ENCODE measurements around the gene MGAT1. TPM values are rescaled to one million over a fixed set of nuclear protein-coding genes. Genes with fewer than 3 reads are reported as not detected.
A peak's percentile ranks its signal among the peaks of the same experiment; 100 is the strongest.

The MGAT1 gene
- total RNA-seq, 4 donors from 2014 or later = 121 to 154 (median 138) TPM

DNA sequence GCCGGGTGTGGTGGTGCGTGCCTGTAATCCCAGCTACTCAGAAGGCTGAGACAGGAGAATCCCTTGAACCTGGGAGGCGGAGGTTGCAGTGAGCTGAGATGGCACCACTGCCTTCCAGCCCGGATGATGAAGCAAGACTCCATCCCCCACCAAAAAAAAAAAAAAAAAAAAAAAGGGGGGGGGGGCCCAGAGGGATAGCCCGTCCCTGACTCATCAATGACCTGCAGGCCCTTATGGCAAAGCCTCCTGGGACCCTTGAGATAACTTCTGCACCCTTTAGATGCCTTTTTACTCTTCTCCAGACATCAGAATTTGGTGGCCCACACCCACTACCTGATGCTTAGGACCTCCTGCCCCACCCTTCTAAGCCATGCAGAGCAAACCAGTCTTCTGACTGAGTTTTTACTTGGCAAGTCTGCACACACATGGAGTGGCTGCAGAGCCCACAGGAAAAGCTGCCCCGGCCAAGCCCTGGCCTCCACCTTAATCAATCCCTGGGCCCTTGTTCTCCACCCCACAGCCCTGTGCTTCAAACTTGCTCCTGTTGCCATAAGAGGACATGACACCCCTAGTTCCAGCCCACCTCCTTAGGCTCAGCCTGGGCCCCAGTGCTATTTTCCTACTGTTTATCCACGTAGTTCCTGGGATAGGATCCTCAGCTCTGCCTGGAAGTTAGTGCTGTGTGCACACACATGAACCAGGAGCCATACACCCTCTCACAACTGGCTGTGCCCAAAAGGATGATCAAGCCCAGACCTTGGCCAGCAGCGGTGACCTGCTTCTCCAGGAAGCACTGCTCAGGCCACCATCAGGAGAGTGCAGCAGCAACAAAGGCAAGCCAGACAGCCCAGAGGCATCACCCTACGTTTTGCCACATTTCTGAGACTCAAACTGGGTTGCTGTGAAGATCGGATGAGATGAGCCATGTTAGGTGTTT is 5.1 kb downstream of the MGAT1 start:
- DNase-seq (ENCODE audit: low spot score in 2 of 2) = no peak

DNA sequence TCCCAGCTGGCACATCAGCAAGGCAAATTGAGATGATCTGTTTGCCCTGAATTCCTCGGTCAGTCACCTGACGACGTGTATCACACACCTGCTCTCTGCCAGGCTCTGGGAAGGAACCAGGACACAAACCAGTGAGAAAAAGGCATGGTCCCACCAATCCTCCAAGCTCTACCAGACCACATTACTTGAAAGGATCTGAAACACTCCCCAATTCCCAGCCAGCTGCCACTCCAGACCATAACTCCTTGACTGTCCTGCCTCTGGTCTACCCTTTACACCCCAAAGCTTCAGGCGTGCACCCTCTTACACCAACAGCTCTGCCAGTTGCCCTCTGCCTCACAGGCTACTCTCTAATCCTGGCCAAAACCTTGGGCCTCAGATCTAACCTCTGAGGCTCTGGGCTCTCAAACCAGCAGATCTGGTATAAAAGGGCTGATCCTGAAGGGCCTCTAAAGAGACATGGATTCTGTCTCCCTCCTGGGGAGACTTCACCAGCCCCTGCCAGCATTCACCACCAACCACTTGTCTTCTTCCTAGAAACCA is 6.8 kb downstream of the MGAT1 start:
- no peak for TF ChIP-seq POLR2A (IDR thresholded peaks at IDR 0.05)
- TF ChIP-seq, protein P1, sequence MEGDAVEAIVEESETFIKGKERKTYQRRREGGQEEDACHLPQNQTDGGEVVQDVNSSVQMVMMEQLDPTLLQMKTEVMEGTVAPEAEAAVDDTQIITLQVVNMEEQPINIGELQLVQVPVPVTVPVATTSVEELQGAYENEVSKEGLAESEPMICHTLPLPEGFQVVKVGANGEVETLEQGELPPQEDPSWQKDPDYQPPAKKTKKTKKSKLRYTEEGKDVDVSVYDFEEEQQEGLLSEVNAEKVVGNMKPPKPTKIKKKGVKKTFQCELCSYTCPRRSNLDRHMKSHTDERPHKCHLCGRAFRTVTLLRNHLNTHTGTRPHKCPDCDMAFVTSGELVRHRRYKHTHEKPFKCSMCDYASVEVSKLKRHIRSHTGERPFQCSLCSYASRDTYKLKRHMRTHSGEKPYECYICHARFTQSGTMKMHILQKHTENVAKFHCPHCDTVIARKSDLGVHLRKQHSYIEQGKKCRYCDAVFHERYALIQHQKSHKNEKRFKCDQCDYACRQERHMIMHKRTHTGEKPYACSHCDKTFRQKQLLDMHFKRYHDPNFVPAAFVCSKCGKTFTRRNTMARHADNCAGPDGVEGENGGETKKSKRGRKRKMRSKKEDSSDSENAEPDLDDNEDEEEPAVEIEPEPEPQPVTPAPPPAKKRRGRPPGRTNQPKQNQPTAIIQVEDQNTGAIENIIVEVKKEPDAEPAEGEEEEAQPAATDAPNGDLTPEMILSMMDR (IDR thresholded peaks at IDR 0.05) = no peak
- DNase-seq (ENCODE audit: low spot score in 2 of 2) = no peak
- no peak overlapping the region for H3K4me3 ChIP-seq (ENCODE audit: low read depth, poor library complexity, severe bottlenecking)
- intact Hi-C loops (cut with DNase I; ENCODE audit: low total_unique reads) = no loop called here
- WGBS, 2 donors = 53 to 77% methylated on average over 4 of the region's 4 CpGs

More for the DNA sequence above, 5.1 kb downstream of the MGAT1 start:
- intact Hi-C loops (cut with DNase I; ENCODE audit: low total_unique reads) = no loop called here
- no peak overlapping the region for H3K4me3 ChIP-seq (ENCODE audit: low read depth, poor library complexity, severe bottlenecking)
- 63 to 75% methylated on average over 10 of the region's 10 CpGs for WGBS, 2 donors
- no peak for TF ChIP-seq POLR2A (IDR thresholded peaks at IDR 0.05)
- TF ChIP-seq, protein P1 (IDR thresholded peaks at IDR 0.05) = no peak

DNA sequence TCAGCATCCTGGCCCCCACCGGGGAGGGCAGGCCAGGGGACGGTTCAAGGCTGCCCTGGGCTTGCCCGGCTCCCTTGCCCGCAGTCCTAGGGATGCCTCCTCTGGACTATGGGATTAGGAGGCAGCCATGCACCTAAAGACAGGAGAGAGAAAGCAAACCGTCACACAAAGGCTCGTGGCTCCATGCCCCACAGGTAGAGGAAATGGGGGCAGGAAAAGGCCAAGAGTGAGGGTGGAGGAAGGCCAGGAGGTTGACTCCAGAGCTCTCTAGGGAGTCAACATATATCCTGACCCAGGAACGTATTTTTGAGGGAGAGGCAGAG is 9.7 kb downstream of the MGAT1 start:
- no peak overlapping the region for H3K4me3 ChIP-seq (ENCODE audit: low read depth, poor library complexity, severe bottlenecking)
- WGBS, 2 donors = 79 to 83% methylated on average over 7 of the region's 7 CpGs
- TF ChIP-seq, protein P1 (IDR thresholded peaks at IDR 0.05) = no peak
- TF ChIP-seq POLR2A (IDR thresholded peaks at IDR 0.05) = no peak
- intact Hi-C loops (cut with DNase I; ENCODE audit: low total_unique reads) = no loop called here
- DNase-seq (ENCODE audit: low spot score in 2 of 2) = no peak

DNA sequence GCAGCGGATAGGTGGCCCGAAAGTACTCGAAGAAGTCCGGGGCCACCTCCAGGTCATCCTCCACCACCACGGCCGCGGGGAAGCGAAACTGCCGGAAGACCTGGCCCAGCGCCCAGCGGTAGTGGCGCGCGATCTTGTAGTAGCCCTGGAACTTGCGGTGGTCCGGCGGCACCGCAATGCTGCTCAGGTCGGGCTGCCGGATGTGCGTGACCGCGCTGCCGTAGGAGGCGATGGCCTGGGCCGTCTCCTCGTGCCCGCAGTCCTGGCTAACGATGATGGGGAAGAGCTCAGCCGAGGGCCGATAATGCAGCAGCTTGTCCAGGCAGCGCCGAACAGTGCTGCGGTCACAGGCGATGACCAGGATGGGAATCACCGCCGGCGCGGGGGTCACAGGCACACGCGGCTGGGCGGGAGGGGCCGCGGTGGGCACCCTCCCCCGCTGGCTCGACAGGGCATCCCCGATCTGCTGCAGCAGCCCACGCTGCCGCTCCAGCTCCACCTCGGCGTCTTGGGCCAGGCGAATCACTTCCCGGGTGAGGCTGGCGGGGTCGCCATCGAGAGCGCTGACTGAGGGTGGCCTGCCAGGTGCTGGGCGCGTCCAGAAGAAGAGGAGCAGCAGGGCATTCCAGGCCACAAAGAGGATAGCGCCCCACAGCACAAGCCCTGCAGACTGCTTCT is 10.2 kb downstream of the MGAT1 start:
- no peak for TF ChIP-seq POLR2A (IDR thresholded peaks at IDR 0.05)
- TF ChIP-seq, protein P1 (IDR thresholded peaks at IDR 0.05) = no peak
- WGBS, 2 donors = 92 to 97% methylated on average over 46 to 53 of the region's 60 CpGs
- no peak overlapping the region for H3K4me3 ChIP-seq (ENCODE audit: low read depth, poor library complexity, severe bottlenecking)
- intact Hi-C loops (cut with DNase I; ENCODE audit: low total_unique reads) = no loop called here
- DNase-seq (ENCODE audit: low spot score in 2 of 2) = peak in 1 of 2 donors; percentile 79

DNA sequence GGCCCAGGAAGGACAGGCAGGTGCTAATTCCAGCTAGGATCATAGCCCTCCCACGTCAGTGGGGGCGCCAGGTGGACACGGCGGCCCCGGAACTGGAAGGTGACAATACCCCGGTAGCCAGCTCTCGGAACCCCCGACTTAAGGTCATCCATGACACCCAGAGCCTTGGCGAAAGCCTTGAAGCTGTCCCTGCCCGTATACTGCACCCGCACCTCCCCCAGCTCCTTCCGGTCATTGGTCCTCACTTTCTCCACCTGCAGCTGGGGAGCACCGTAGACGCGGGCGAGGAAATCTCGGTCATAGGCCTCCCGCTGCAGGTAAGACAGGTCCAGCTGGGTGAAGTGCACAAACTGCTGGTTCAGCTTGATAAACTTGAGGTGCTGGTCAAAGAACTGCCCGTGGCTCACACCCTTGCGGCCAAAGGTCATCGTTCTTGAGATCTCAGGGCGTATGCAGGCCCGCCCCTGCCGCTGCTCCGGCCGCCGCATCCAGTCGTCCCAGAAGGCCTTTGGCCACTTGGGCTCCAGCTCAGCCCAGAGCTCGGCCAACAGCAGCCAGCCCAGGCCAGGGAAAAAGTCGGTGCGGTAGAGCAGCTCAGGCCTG is 10.9 kb downstream of the MGAT1 start:
- 92 to 95% methylated on average over 24 to 26 of the region's 31 CpGs for WGBS, 2 donors
- DNase-seq (ENCODE audit: low spot score in 2 of 2) = peak in 1 of 2 donors; percentile 70
- intact Hi-C loops (cut with DNase I; ENCODE audit: low total_unique reads) = no loop called here
- no peak overlapping the region for H3K4me3 ChIP-seq (ENCODE audit: low read depth, poor library complexity, severe bottlenecking)
- TF ChIP-seq, protein P1 (IDR thresholded peaks at IDR 0.05) = no peak
- TF ChIP-seq POLR2A (IDR thresholded peaks at IDR 0.05) = no peak

Measured in lower leg skin (tissue), 4 donors.